ENCODE results near the gene ANGPTL2. TPM values are rescaled to one million over a fixed set of nuclear protein-coding genes. Genes with fewer than 3 reads are reported as not detected.

The ANGPTL2 gene
- total RNA-seq, 4 donors from 2014 or later = 5.9 to 12.6 (median 8.7) TPM

GRCh38 chr9:127074561-127075548 is 47.6 kb downstream of the ANGPTL2 start:
- peak overlapping the region in 2 of 3 donors; percentile 21 to 44 for H3K27ac ChIP-seq
- H3K4me3 ChIP-seq (replicated peaks in 1 of 3) = no peak overlapping the region
- WGBS, 2 donors = 75 to 77% methylated on average over 4 of the region's 4 CpGs
- intact Hi-C loops (cut with DNase I) = no loop called here
- no peaks in the 10 kb centered on the region for H3K9me3 ChIP-seq
- no peak for TF ChIP-seq POLR2A (IDR thresholded peaks at IDR 0.05)
- TF ChIP-seq CTCF (IDR thresholded peaks at IDR 0.05) = no peak
- H3K27me3 ChIP-seq = no peaks in the 10 kb centered on the region
- peaks cover 20 to 35% of the 10 kb centered on the region in 2 donors for H3K4me1 ChIP-seq
- DNase-seq = peak in 1 of 2 donors; percentile 17
- H3K36me3 ChIP-seq = no peaks in the 10 kb centered on the region

DNA sequence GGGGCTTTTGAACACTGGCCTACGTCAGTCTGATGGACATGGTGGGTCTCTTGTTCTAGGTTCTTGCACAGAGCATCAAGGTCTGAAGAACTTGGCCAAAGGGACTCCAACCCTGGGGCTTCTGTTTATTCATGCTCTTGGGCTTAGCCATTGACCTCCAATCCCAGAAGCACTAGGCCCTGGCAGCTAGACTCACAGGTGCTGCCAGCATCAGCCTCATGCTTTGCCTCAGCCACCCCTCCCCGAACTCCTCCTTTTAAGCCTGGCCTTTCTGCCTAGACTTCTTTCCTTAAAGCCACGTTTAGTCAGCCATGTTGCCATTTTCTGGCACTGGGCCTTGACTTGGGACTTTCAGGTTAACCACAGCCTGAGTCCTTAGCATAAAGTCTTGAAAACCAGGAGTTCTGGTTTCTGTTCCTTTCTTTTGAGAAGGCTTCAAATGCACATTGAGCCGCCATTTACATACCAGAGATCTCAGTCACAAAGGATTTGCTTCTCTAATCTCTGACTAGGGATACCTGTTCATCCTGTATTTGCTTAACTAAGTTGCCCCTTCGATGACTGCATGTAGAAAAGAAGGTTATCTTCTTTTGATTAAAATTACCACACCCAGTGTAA is 54.7 kb downstream of the ANGPTL2 start:
- Histone ChIP-seq H3K4me3 (replicated peaks in 1 of 3) (no peak overlapping the region), H3K9me3 (no peaks in the 10 kb centered on the region), H3K36me3 (no peaks in the 10 kb centered on the region), H3K4me1 (no peaks in the 10 kb centered on the region), H3K27me3 (no peaks in the 10 kb centered on the region), H3K27ac (no peak overlapping the region)
- intact Hi-C loops (cut with DNase I) = no loop called here
- no peak for DNase-seq
- TF ChIP-seq POLR2A (IDR thresholded peaks at IDR 0.05) (no peak), CTCF (IDR thresholded peaks at IDR 0.05) (no peak)
- 86 to 95% methylated on average over 5 of the region's 5 CpGs for whole genome bisulfite sequencing, 2 donors

GRCh38 chr9:127066851-127067136 is 55.6 kb downstream of the ANGPTL2 start:
- H3K27ac ChIP-seq = no peak overlapping the region
- TF ChIP-seq POLR2A (IDR thresholded peaks at IDR 0.05) (no peak), CTCF (IDR thresholded peaks at IDR 0.05) (no peak)
- H3K9me3 ChIP-seq = no peaks in the 10 kb centered on the region
- intact Hi-C loops (cut with DNase I) = no loop called here
- H3K27me3 ChIP-seq = no peaks in the 10 kb centered on the region
- no peak for DNase-seq
- no peaks in the 10 kb centered on the region for H3K36me3 ChIP-seq
- 95 to 97% methylated on average over 2 of the region's 2 CpGs for WGBS, 2 donors
- H3K4me3 ChIP-seq (replicated peaks in 1 of 3) = no peak overlapping the region
- no peaks in the 10 kb centered on the region for H3K4me1 ChIP-seq

GRCh38 chr9:127066060-127066850 is 56.2 kb downstream of the ANGPTL2 start:
- intact Hi-C loops (cut with DNase I) = no loop called here
- no peak overlapping the region for H3K27ac ChIP-seq
- WGBS, 2 donors = 91 to 95% methylated on average over 9 of the region's 9 CpGs

More at GRCh38 chr9:127066060-127066850, 56.2 kb downstream of the ANGPTL2 start:
- H3K27me3 ChIP-seq = no peaks in the 10 kb centered on the region
- no peak overlapping the region for H3K4me3 ChIP-seq (replicated peaks in 1 of 3)
- TF ChIP-seq CTCF (IDR thresholded peaks at IDR 0.05) (no peak), POLR2A (IDR thresholded peaks at IDR 0.05) (no peak)
- H3K9me3 ChIP-seq = no peaks in the 10 kb centered on the region
- DNase-seq = no peak
- no peaks in the 10 kb centered on the region for H3K4me1 ChIP-seq
- no peaks in the 10 kb centered on the region for H3K36me3 ChIP-seq
